Measurements from ENCODE around the gene YEATS2. TPM values are rescaled to one million over a fixed set of nuclear protein-coding genes. Genes with fewer than 3 reads are reported as not detected.

The YEATS2 gene
- total RNA-seq, 1 donor from 2014 or later, result 65.1 TPM

- peaks cover 57% of the 10 kb centered on the region for H3K36me3 Mint-ChIP-seq (ENCODE audit: low read depth, unreplicated experiment)
- TF ChIP-seq, protein P1, sequence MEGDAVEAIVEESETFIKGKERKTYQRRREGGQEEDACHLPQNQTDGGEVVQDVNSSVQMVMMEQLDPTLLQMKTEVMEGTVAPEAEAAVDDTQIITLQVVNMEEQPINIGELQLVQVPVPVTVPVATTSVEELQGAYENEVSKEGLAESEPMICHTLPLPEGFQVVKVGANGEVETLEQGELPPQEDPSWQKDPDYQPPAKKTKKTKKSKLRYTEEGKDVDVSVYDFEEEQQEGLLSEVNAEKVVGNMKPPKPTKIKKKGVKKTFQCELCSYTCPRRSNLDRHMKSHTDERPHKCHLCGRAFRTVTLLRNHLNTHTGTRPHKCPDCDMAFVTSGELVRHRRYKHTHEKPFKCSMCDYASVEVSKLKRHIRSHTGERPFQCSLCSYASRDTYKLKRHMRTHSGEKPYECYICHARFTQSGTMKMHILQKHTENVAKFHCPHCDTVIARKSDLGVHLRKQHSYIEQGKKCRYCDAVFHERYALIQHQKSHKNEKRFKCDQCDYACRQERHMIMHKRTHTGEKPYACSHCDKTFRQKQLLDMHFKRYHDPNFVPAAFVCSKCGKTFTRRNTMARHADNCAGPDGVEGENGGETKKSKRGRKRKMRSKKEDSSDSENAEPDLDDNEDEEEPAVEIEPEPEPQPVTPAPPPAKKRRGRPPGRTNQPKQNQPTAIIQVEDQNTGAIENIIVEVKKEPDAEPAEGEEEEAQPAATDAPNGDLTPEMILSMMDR (IDR thresholded peaks at IDR 0.05; ENCODE audit: unreplicated experiment), result no peak
- H3K27ac Mint-ChIP-seq (ENCODE audit: unreplicated experiment), result no peak overlapping the region
Observed at GRCh38 chr3:183811638-183812037, 114.0 kb downstream of the YEATS2 start.

GRCh38 chr3:183812761-183813445 is 115.3 kb downstream of the YEATS2 start:
- no peak overlapping the region for H3K27ac Mint-ChIP-seq (ENCODE audit: unreplicated experiment)

More at GRCh38 chr3:183811638-183812037, 114.0 kb downstream of the YEATS2 start:
- no peak for DNase-seq (ENCODE audit: low spot score)
- H3K9me3 Mint-ChIP-seq (ENCODE audit: unreplicated experiment), result no peaks in the 10 kb centered on the region
- no peak overlapping the region for H3K4me3 Mint-ChIP-seq (ENCODE audit: unreplicated experiment)
- peaks cover 2% of the 10 kb centered on the region for H3K4me1 Mint-ChIP-seq (ENCODE audit: unreplicated experiment)
- H3K27me3 Mint-ChIP-seq (ENCODE audit: unreplicated experiment), result peaks cover 5% of the 10 kb centered on the region

GRCh38 chr3:183814240-183814639 is 116.6 kb downstream of the YEATS2 start:
- H3K36me3 Mint-ChIP-seq (ENCODE audit: low read depth, unreplicated experiment), result peaks cover 38% of the 10 kb centered on the region
- H3K4me3 Mint-ChIP-seq (ENCODE audit: unreplicated experiment), result peak overlapping the region; percentile 42
- H3K4me1 Mint-ChIP-seq (ENCODE audit: unreplicated experiment), result no peaks in the 10 kb centered on the region
- H3K27me3 Mint-ChIP-seq (ENCODE audit: unreplicated experiment), result peaks cover 8% of the 10 kb centered on the region
- no peak overlapping the region for H3K27ac Mint-ChIP-seq (ENCODE audit: unreplicated experiment)
- no peaks in the 10 kb centered on the region for H3K9me3 Mint-ChIP-seq (ENCODE audit: unreplicated experiment)
- no peak for DNase-seq (ENCODE audit: low spot score)
- TF ChIP-seq, protein P1 (IDR thresholded peaks at IDR 0.05; ENCODE audit: unreplicated experiment), result no peak

More at GRCh38 chr3:183812761-183813445, 115.3 kb downstream of the YEATS2 start:
- Mint-ChIP-seq H3K9me3 (ENCODE audit: unreplicated experiment) (no peaks in the 10 kb centered on the region), H3K27me3 (ENCODE audit: unreplicated experiment) (peaks cover 5% of the 10 kb centered on the region), H3K4me1 (ENCODE audit: unreplicated experiment) (no peaks in the 10 kb centered on the region), H3K4me3 (ENCODE audit: unreplicated experiment) (no peak overlapping the region), H3K36me3 (ENCODE audit: low read depth, unreplicated experiment) (peaks cover 48% of the 10 kb centered on the region)
- TF ChIP-seq, protein P1 (IDR thresholded peaks at IDR 0.05; ENCODE audit: unreplicated experiment), result no peak
- DNase-seq (ENCODE audit: low spot score), result no peak

- no peak for DNase-seq (ENCODE audit: low spot score)
- Mint-ChIP-seq H3K4me3 (ENCODE audit: unreplicated experiment) (no peak overlapping the region), H3K36me3 (ENCODE audit: low read depth, unreplicated experiment) (peaks cover 32% of the 10 kb centered on the region), H3K9me3 (ENCODE audit: unreplicated experiment) (no peaks in the 10 kb centered on the region), H3K27me3 (ENCODE audit: unreplicated experiment) (peaks cover 16% of the 10 kb centered on the region), H3K27ac (ENCODE audit: unreplicated experiment) (no peak overlapping the region), H3K4me1 (ENCODE audit: unreplicated experiment) (no peaks in the 10 kb centered on the region)
- TF ChIP-seq, protein P1 (IDR thresholded peaks at IDR 0.05; ENCODE audit: unreplicated experiment), result no peak
Observed at GRCh38 chr3:183815563-183815940, 118.0 kb downstream of the YEATS2 start.

GRCh38 chr3:183815951-183816475 is 118.4 kb downstream of the YEATS2 start:
- no peak overlapping the region for H3K27ac Mint-ChIP-seq (ENCODE audit: unreplicated experiment)
- H3K27me3 Mint-ChIP-seq (ENCODE audit: unreplicated experiment), result peaks cover 16% of the 10 kb centered on the region
- no peak overlapping the region for H3K4me3 Mint-ChIP-seq (ENCODE audit: unreplicated experiment)
- DNase-seq (ENCODE audit: low spot score), result no peak
- TF ChIP-seq, protein P1 (IDR thresholded peaks at IDR 0.05; ENCODE audit: unreplicated experiment), result no peak
- H3K36me3 Mint-ChIP-seq (ENCODE audit: low read depth, unreplicated experiment), result peaks cover 29% of the 10 kb centered on the region
- no peaks in the 10 kb centered on the region for H3K4me1 Mint-ChIP-seq (ENCODE audit: unreplicated experiment)
- no peaks in the 10 kb centered on the region for H3K9me3 Mint-ChIP-seq (ENCODE audit: unreplicated experiment)
